Skeletal muscle tissue (tissue), 4 donors: ENCODE data around the gene PDE1C. TPM values are rescaled to one million over a fixed set of nuclear protein-coding genes. Genes with fewer than 3 reads are reported as not detected.
"Not testable (repeated sequence)": the region's sequence is repeated elsewhere in the genome, so short reads cannot be mapped to it uniquely, and the experiment has no call there.

Experiments used
- H3K27ac ChIP-seq: one replicate; pipeline ENCODE4 v1.7.0; 2013; ENCODE audit warnings: mild to moderate bottlenecking, low read depth, low read length, inconsistent platforms
- H3K27me3 ChIP-seq, 3 donors: one replicate each; pipeline ENCODE4 v1.7.0; 2013; ENCODE audit warnings: low read length in 3 of 3; ENCODE audit not compliant: control insufficient read depth in 3 of 3, insufficient read depth in 3 of 3
- H3K36me3 ChIP-seq, 3 donors: one replicate each; pipeline ENCODE4 v1.7.0; 2013; ENCODE audit warnings: low read length in 3 of 3; ENCODE audit not compliant: control insufficient read depth in 3 of 3, insufficient read depth in 3 of 3
- H3K4me1 ChIP-seq, 3 donors: one replicate each; pipeline ENCODE4 v1.7.0; 2013; ENCODE audit warnings: low read length in 3 of 3, mild to moderate bottlenecking in 3 of 3; ENCODE audit not compliant: control insufficient read depth in 3 of 3, insufficient read depth in 3 of 3
- H3K4me3 ChIP-seq, 3 donors: one replicate each; pipeline ENCODE4 v1.7.0; 2013; ENCODE audit warnings: low read length in 3 of 3
- H3K9ac ChIP-seq, 3 donors: one replicate each; pipeline ENCODE4 v1.7.0; 2013; ENCODE audit warnings: low read length in 3 of 3, mild to moderate bottlenecking in 3 of 3, moderate library complexity in 2 of 3, low read depth in 1 of 3
- H3K9me3 ChIP-seq, 3 donors: one replicate each; pipeline ENCODE4 v1.7.0; 2013; ENCODE audit warnings: low read length in 3 of 3; ENCODE audit not compliant: control insufficient read depth in 3 of 3
- total RNA-seq: library from RNA; depleted of rRNA; stranded (reverse); fragments of >200 nt; gene quantifications from one replicate; pipeline ENCODE4 v1.2.3, GENCODE V29; 2014
- donor health status: Osteomylitis.

PDE1C gene
- total RNA-seq, 1 donor from 2014 or later: 2.1 TPM

GRCh38 chr7:32015133-32015532 lies 55.1 kb downstream of the PDE1C start:
- H3K27ac ChIP-seq: no peak overlapping the region
- H3K4me3 ChIP-seq: no peak overlapping the region
- no peaks in the 10 kb centered on the region for H3K4me1 ChIP-seq
- no peaks in the 10 kb centered on the region for H3K27me3 ChIP-seq
- H3K9ac ChIP-seq: no peak overlapping the region
- peaks cover 0 to 2% (median 0%) of the 10 kb centered on the region in 3 donors for H3K9me3 ChIP-seq
- no peaks in the 10 kb centered on the region for H3K36me3 ChIP-seq

GRCh38 chr7:32013471-32013870 lies 56.7 kb downstream of the PDE1C start:
- H3K4me3 ChIP-seq, H3K9me3 ChIP-seq, H3K4me1 ChIP-seq, H3K36me3 ChIP-seq, H3K27ac ChIP-seq, H3K9ac ChIP-seq, H3K27me3 ChIP-seq: not testable (repeated sequence)

GRCh38 chr7:32005577-32005976 lies 64.6 kb downstream of the PDE1C start:
- Histone ChIP-seq H3K9ac (no peak overlapping the region), H3K27ac (no peak overlapping the region), H3K9me3 (peaks cover 0 to 5% (median 0%) of the 10 kb centered on the region in 3 donors), H3K4me3 (no peak overlapping the region), H3K27me3 (no peaks in the 10 kb centered on the region), H3K36me3 (no peaks in the 10 kb centered on the region), H3K4me1 (no peaks in the 10 kb centered on the region)

GRCh38 chr7:32001948-32002347 lies 68.3 kb downstream of the PDE1C start:
- Histone ChIP-seq H3K36me3 (no peaks in the 10 kb centered on the region), H3K27me3 (no peaks in the 10 kb centered on the region), H3K27ac (no peak overlapping the region), H3K4me3 (no peak overlapping the region), H3K9me3 (peaks cover 0 to 5% (median 0%) of the 10 kb centered on the region in 3 donors), H3K9ac (no peak overlapping the region), H3K4me1 (no peaks in the 10 kb centered on the region)

GRCh38 chr7:31997423-31997822 lies 72.8 kb downstream of the PDE1C start:
- Histone ChIP-seq H3K4me1 (no peaks in the 10 kb centered on the region), H3K9ac (no peak overlapping the region), H3K36me3 (no peaks in the 10 kb centered on the region), H3K27ac (no peak overlapping the region), H3K27me3 (no peaks in the 10 kb centered on the region), H3K4me3 (no peak overlapping the region), H3K9me3 (peaks cover 0 to 5% (median 0%) of the 10 kb centered on the region in 3 donors)

GRCh38 chr7:31995134-31995533 lies 75.1 kb downstream of the PDE1C start:
- no peak overlapping the region for H3K4me3 ChIP-seq
- no peak overlapping the region for H3K27ac ChIP-seq
- H3K9me3 ChIP-seq: no peaks in the 10 kb centered on the region
- H3K9ac ChIP-seq: no peak overlapping the region
- H3K36me3 ChIP-seq: no peaks in the 10 kb centered on the region
- H3K27me3 ChIP-seq: no peaks in the 10 kb centered on the region
- H3K4me1 ChIP-seq: no peaks in the 10 kb centered on the region

GRCh38 chr7:31991846-31992245 lies 78.4 kb downstream of the PDE1C start:
- no peaks in the 10 kb centered on the region for H3K9me3 ChIP-seq
- H3K4me3 ChIP-seq: no peak overlapping the region
- no peak overlapping the region for H3K9ac ChIP-seq
- no peak overlapping the region for H3K27ac ChIP-seq
- H3K36me3 ChIP-seq: no peaks in the 10 kb centered on the region
- no peaks in the 10 kb centered on the region for H3K4me1 ChIP-seq
- no peaks in the 10 kb centered on the region for H3K27me3 ChIP-seq

GRCh38 chr7:31991406-31991805 lies 78.8 kb downstream of the PDE1C start:
- Histone ChIP-seq H3K9me3 (no peaks in the 10 kb centered on the region), H3K27me3 (no peaks in the 10 kb centered on the region), H3K9ac (no peak overlapping the region), H3K27ac (no peak overlapping the region), H3K36me3 (no peaks in the 10 kb centered on the region), H3K4me1 (no peaks in the 10 kb centered on the region), H3K4me3 (no peak overlapping the region)

- no peaks in the 10 kb centered on the region for H3K27me3 ChIP-seq
- no peaks in the 10 kb centered on the region for H3K9me3 ChIP-seq
- no peaks in the 10 kb centered on the region for H3K4me1 ChIP-seq
- no peak overlapping the region for H3K4me3 ChIP-seq
- H3K9ac ChIP-seq: no peak overlapping the region
- H3K27ac ChIP-seq: no peak overlapping the region
- no peaks in the 10 kb centered on the region for H3K36me3 ChIP-seq
Observed at GRCh38 chr7:31986878-31987518, 83.2 kb downstream of the PDE1C start.

- Histone ChIP-seq H3K9ac (no peak overlapping the region), H3K36me3 (no peaks in the 10 kb centered on the region), H3K27me3 (no peaks in the 10 kb centered on the region), H3K27ac (no peak overlapping the region), H3K4me3 (no peak overlapping the region), H3K9me3 (no peaks in the 10 kb centered on the region), H3K4me1 (no peaks in the 10 kb centered on the region)
Observed at GRCh38 chr7:31982962-31983361, 87.2 kb downstream of the PDE1C start.
